Vagina (tissue), 2 donors: ENCODE results near the gene PDIK1L. TPM values are rescaled to one million over a fixed set of nuclear protein-coding genes. Genes with fewer than 3 reads are reported as not detected.

ENCODE experiments used
- DNase-seq, 2 donors: peaks; one replicate each; pipeline ENCODE4 v3.0.0-alpha.2; 2017; ENCODE audit errors: extremely low spot score in 2 of 2
- H3K27ac ChIP-seq: fragments of 200-600 bp; sonication (generic); one replicate; pipeline ENCODE4 v1.5.1; 2019
- H3K27me3 ChIP-seq: fragments of 200-600 bp; sonication (generic); one replicate; pipeline ENCODE4 v1.5.1; 2019
- H3K36me3 ChIP-seq, 2 donors: fragments of 200-600 bp; sonication (generic); one replicate each; pipeline ENCODE4 v1.5.1; 2017 to 2019
- H3K4me1 ChIP-seq: fragments of 200-600 bp; sonication (generic); one replicate; pipeline ENCODE4 v1.5.1; 2019
- H3K4me3 ChIP-seq, 2 donors: fragments of 200-600 bp; sonication (generic); 1 replicate in 1 of 2; 2 replicates in 1 of 2; pipeline ENCODE4 v1.5.1; 2016 to 2019
- H3K9me3 ChIP-seq: fragments of 200-600 bp; sonication (generic); one replicate; pipeline ENCODE4 v1.5.1; 2019
- POLR2A ChIP-seq, 2 donors: fragments of 450-650 bp; IDR thresholded peaks; one replicate each; pipeline ENCODE4 v1.6.1; 2017; ENCODE audit warnings: antibody characterized with exemption in 2 of 2, mild to moderate bottlenecking in 2 of 2, moderate library complexity in 2 of 2
- POLR2AphosphoS5 ChIP-seq, 2 donors: sonication (generic); formaldehyde crosslinking; IDR thresholded peaks; one replicate each; pipeline ENCODE4 v1.9.0; 2017; ENCODE audit warnings: antibody characterized with exemption in 2 of 2, mild to moderate bottlenecking in 2 of 2, low read depth in 1 of 2; ENCODE audit not compliant: insufficient read depth in 1 of 2
- intact Hi-C: fragments of 100-400 bp; cut with DNase I; formaldehyde crosslinking; loops from one replicate; pipeline ENCODE4 v1.15.1; 2023
- total RNA-seq: library from RNA; depleted of rRNA; stranded (reverse); fragments of >200 nt; gene quantifications from one replicate; pipeline ENCODE4 v1.2.3, GENCODE V29; 2016
- TF ChIP-seq, protein P1 (sequence below), 3 experiments: fragments of 450-650 bp in 2 of 3; fragments of 200-600 bp in 1 of 3; sonication (generic) in 1 of 3; IDR thresholded peaks; one replicate each; pipeline ENCODE4 v1.5.1; 2017 to 2019; ENCODE audit warnings: antibody characterized with exemption in 3 of 3, mild to moderate bottlenecking in 2 of 3, moderate library complexity in 2 of 3

PDIK1L gene
- 5.6 TPM for total RNA-seq

DNA sequence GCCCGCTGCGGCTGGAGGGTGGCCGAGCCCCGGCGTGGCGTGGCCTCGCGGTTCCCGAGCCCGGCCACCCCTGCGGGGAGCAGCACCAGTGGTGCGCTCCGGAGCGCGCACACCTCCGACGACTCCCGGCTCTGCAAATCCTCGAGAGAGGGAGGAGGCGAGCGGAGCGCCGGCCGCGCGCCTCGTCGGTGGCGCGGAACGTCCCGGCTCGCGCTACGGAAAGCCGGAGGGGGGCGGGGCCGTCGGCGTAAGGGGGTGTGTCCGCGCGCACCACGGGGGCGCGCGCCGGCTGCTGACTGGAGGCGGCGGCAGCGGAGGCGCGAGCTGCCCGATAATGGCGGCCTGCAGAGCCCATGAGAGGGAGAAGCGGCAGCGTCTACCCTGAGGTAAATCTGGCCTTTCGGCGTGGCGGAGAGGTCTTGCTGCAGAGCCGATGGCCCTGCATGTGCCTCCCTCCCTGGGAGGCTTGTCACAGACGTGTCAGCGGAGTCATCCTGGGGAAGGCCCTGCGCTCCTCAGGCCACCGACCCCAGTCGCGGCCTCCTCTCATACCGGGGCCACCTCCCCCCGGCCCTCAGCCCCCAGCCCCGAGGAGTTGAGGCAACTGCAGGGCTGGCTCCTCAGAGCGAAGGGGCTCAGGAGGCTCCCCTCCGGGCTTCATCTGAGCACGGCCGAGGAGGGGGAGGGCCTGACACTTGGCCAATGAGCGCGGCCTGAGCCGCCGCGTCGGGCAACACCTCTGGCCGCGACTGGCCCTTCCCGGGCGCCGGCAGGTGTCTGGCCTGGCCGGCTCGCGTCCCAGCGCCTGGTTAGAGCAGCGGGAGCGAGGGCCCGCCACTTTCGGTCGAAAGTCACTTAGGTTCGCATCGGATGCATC, at the start of gene PDIK1L:
PDIK1L (plus strand) TSS at position 295 of the 877 bp plus-strand sequence. CDS start 2,485 bp downstream, outside the sequence.
- Histone ChIP-seq H3K27ac (peak within 1 kb of the TSS; percentile 92), H3K4me1 (peaks cover 20% of the 10 kb centered on the region), H3K9me3 (no peaks in the 10 kb centered on the region), H3K4me3 (peak within 1 kb of the TSS; percentile 97 to 99), H3K27me3 (no peaks in the 10 kb centered on the region), H3K36me3 (peaks cover 0 to 19% of the 10 kb centered on the region in 2 donors)
- DNase-seq, result peak in 1 of 2 donors; percentile 93
- intact Hi-C loops, result loop anchor here (5.0 kb wide), 1 partner anchor 51 kb away; no protein-coding TSS in a partner anchor
- TF ChIP-seq, protein P1, sequence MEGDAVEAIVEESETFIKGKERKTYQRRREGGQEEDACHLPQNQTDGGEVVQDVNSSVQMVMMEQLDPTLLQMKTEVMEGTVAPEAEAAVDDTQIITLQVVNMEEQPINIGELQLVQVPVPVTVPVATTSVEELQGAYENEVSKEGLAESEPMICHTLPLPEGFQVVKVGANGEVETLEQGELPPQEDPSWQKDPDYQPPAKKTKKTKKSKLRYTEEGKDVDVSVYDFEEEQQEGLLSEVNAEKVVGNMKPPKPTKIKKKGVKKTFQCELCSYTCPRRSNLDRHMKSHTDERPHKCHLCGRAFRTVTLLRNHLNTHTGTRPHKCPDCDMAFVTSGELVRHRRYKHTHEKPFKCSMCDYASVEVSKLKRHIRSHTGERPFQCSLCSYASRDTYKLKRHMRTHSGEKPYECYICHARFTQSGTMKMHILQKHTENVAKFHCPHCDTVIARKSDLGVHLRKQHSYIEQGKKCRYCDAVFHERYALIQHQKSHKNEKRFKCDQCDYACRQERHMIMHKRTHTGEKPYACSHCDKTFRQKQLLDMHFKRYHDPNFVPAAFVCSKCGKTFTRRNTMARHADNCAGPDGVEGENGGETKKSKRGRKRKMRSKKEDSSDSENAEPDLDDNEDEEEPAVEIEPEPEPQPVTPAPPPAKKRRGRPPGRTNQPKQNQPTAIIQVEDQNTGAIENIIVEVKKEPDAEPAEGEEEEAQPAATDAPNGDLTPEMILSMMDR (IDR thresholded peaks at IDR 0.05), result no peak
- TF ChIP-seq POLR2A (IDR thresholded peaks at IDR 0.05) (peak in 1 of 2 donors; percentile 53), POLR2AphosphoS5 (IDR thresholded peaks at IDR 0.05; ENCODE audit: insufficient read depth in 1 of 2, low read depth in 1 of 2) (peak; percentile 11 to 65)

DNA sequence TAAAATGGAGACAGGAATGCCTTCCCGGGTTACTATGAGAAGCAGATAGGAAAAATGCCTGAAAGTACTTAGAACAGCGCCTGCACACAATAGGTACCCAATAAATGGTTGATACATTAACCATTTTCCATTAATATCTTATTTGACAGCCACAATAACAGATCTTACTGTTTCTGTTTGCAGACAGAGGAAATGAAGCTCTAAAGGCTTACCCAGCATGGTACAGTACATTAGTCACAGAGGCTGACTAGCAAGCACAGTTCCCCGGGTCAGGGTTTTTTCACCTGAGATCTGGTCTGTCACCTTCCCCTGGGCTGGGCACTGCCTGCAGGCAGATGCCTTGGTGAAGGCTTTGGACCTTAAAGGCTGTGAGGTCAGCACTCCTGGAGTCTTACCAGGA, 47.1 kb upstream of the PDIK1L start:
- H3K36me3 ChIP-seq, result no peaks in the 10 kb centered on the region
- TF ChIP-seq, protein P1 (IDR thresholded peaks at IDR 0.05), result no peak
- TF ChIP-seq POLR2AphosphoS5 (IDR thresholded peaks at IDR 0.05; ENCODE audit: insufficient read depth in 1 of 2, low read depth in 1 of 2) (no peak), POLR2A (IDR thresholded peaks at IDR 0.05) (no peak)
- H3K27me3 ChIP-seq, result no peaks in the 10 kb centered on the region
- H3K4me3 ChIP-seq, result no peak overlapping the region
- intact Hi-C loops, result no loop called here
- DNase-seq, result no peak
- no peaks in the 10 kb centered on the region for H3K9me3 ChIP-seq
- H3K4me1 ChIP-seq, result no peaks in the 10 kb centered on the region
- H3K27ac ChIP-seq, result no peak overlapping the region

DNA sequence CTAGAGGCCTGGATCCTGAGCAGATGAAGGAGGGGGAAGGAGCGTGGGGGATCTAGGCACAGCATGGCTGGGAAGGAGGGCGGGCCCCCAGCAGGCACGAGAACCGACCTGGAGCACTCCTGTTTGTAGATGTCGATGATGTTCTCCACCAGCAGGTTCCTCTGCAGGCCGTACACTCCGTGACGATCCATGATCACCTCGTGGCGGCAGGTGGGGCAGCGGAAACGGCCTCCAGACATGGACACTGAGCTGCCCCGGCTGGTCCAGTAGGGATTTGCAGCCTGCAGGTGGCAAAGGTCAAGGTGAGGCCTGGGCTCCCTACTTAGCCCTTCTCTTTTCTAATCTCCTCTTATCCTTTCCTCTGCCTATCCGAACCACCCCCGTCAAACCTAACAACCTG, 45.5 kb upstream of the PDIK1L start:
- H3K27ac ChIP-seq, result no peak overlapping the region
- intact Hi-C loops, result no loop called here
- no peaks in the 10 kb centered on the region for H3K9me3 ChIP-seq
- no peak for TF ChIP-seq POLR2AphosphoS5 (IDR thresholded peaks at IDR 0.05; ENCODE audit: insufficient read depth in 1 of 2, low read depth in 1 of 2)
- no peak for TF ChIP-seq POLR2A (IDR thresholded peaks at IDR 0.05)
- DNase-seq, result no peak
- H3K4me1 ChIP-seq, result no peaks in the 10 kb centered on the region
- peak overlapping the region in 1 of 2 donors; percentile 26 for H3K4me3 ChIP-seq
- H3K36me3 ChIP-seq, result no peaks in the 10 kb centered on the region
- no peaks in the 10 kb centered on the region for H3K27me3 ChIP-seq

- Histone ChIP-seq H3K9me3 (no peaks in the 10 kb centered on the region), H3K27ac (peak overlapping the region; percentile 6), H3K27me3 (no peaks in the 10 kb centered on the region), H3K4me1 (no peaks in the 10 kb centered on the region), H3K36me3 (no peaks in the 10 kb centered on the region), H3K4me3 (peak overlapping the region in 1 of 2 donors; percentile 26)
- intact Hi-C loops, result no loop called here
- TF ChIP-seq, protein P1 (IDR thresholded peaks at IDR 0.05), result no peak
- TF ChIP-seq POLR2AphosphoS5 (IDR thresholded peaks at IDR 0.05; ENCODE audit: insufficient read depth in 1 of 2, low read depth in 1 of 2) (no peak), POLR2A (IDR thresholded peaks at IDR 0.05) (no peak)
- DNase-seq, result no peak
Measured at GRCh38 chr1:26066857-26067256, 44.8 kb upstream of the PDIK1L start.

- Histone ChIP-seq H3K36me3 (no peaks in the 10 kb centered on the region), H3K9me3 (no peaks in the 10 kb centered on the region), H3K27me3 (no peaks in the 10 kb centered on the region), H3K27ac (peak within 1 kb of the TSS; percentile 21), H3K4me3 (peak within 1 kb of the TSS in 1 of 2 donors; percentile 26), H3K4me1 (no peaks in the 10 kb centered on the region)
- intact Hi-C loops, result no loop called here
- TF ChIP-seq POLR2A (IDR thresholded peaks at IDR 0.05) (no peak), POLR2AphosphoS5 (IDR thresholded peaks at IDR 0.05; ENCODE audit: insufficient read depth in 1 of 2, low read depth in 1 of 2) (no peak)
- TF ChIP-seq, protein P1 (IDR thresholded peaks at IDR 0.05), result no peak
- DNase-seq, result no peak
Measured at GRCh38 chr1:26067432-26067911, 44.2 kb upstream of the PDIK1L start, which contains the start of gene TRIM63. Gene TRIM63, minus strand, starts transcription at chr1:26067630. Its CDS starts 136 bp downstream, at chr1:26067494.
